Daoy (cell line): ENCODE data around the gene FBXO39. TPM values are rescaled to one million over a fixed set of nuclear protein-coding genes. Genes with fewer than 3 reads are reported as not detected.
"Not testable (repeated sequence)": the region's sequence is repeated elsewhere in the genome, so short reads cannot be mapped to it uniquely, and the experiment has no call there.

Experiments
- DNase-seq: peaks from one replicate; pipeline ENCODE4 v3.0.0-alpha.2; 2015; ENCODE audit warnings: low read depth
- total RNA-seq: library from RNA; depleted of rRNA; stranded (reverse); fragments of >200 nt; shearing (Covaris generic); gene quantifications from 2 replicates; pipeline ENCODE4 v1.2.3, GENCODE V29; 2014; rRNA removed

FBXO39 gene
- total RNA-seq, result 0.12 and 3.0 TPM in 2 replicates

- DNase-seq, result no peak
These were observed at the start of gene FBXO39 for GRCh38 chr17:6775871-6776405. Gene FBXO39 (plus strand): TSS chr17:6776215. CDS start chr17:6779869, 3,654 bp downstream.

GRCh38 chr17:6729531-6729930 is 46.5 kb upstream of the FBXO39 start:
- no peak for DNase-seq

GRCh38 chr17:6746665-6747064 is 29.4 kb upstream of the FBXO39 start:
- DNase-seq, result not testable (repeated sequence)

GRCh38 chr17:6748617-6749016 is 27.4 kb upstream of the FBXO39 start:
- no peak for DNase-seq

GRCh38 chr17:6749519-6749918 is 26.5 kb upstream of the FBXO39 start:
- no peak for DNase-seq

- DNase-seq, result peak; percentile 96
These were observed 23.7 kb upstream of the FBXO39 start for GRCh38 chr17:6752068-6752909.

- peak; percentile 93 for DNase-seq
These were observed 23.0 kb upstream of the FBXO39 start for GRCh38 chr17:6753006-6753445.

- peak; percentile 36 for DNase-seq
These were observed 22.5 kb upstream of the FBXO39 start for GRCh38 chr17:6753546-6753945.

- no peak for DNase-seq
These were observed 20.7 kb upstream of the FBXO39 start for GRCh38 chr17:6755281-6755680.

- DNase-seq, result peak; percentile 65
These were observed 20.3 kb upstream of the FBXO39 start, which contains the start of gene XAF1 for GRCh38 chr17:6755731-6756184. Gene XAF1 (plus strand): TSS chr17:6756046. CDS start chr17:6756079, 33 bp downstream.

GRCh38 chr17:6756425-6757031 is 19.5 kb upstream of the FBXO39 start:
- DNase-seq, result no peak

GRCh38 chr17:6757747-6758146 is 18.3 kb upstream of the FBXO39 start:
- DNase-seq, result no peak

GRCh38 chr17:6761779-6762178 is 14.2 kb upstream of the FBXO39 start:
- no peak for DNase-seq

- no peak for DNase-seq
These were observed 7.6 kb upstream of the FBXO39 start for GRCh38 chr17:6768447-6768846.

- DNase-seq, result no peak
These were observed 4.0 kb upstream of the FBXO39 start for GRCh38 chr17:6772016-6772415.

GRCh38 chr17:6774906-6775305 is 1.1 kb upstream of the FBXO39 start:
- DNase-seq, result not testable (repeated sequence)

- peak; percentile 40 for DNase-seq
These were observed 3.4 kb downstream of the FBXO39 start for GRCh38 chr17:6779411-6779810.

GRCh38 chr17:6780001-6780400 is 4.0 kb downstream of the FBXO39 start:
- DNase-seq, result no peak

GRCh38 chr17:6780886-6781285 is 4.9 kb downstream of the FBXO39 start:
- peak; percentile 61 for DNase-seq

GRCh38 chr17:6782244-6782643 is 6.2 kb downstream of the FBXO39 start:
- no peak for DNase-seq

GRCh38 chr17:6786618-6787017 is 10.6 kb downstream of the FBXO39 start:
- DNase-seq, result peak; percentile 80

GRCh38 chr17:6787081-6787693 is 11.2 kb downstream of the FBXO39 start:
- no peak for DNase-seq
